Upper lobe of left lung (tissue), 6 donors: ENCODE measurements around the gene SSTR3. TPM values are rescaled to one million over a fixed set of nuclear protein-coding genes. Genes with fewer than 3 reads are reported as not detected.
"Not testable (repeated sequence)": the region's sequence is repeated elsewhere in the genome, so short reads cannot be mapped to it uniquely, and the experiment has no call there.

ENCODE experiments used
- ATAC-seq, 2 donors: fragments of 200-7000 bp; cut with Tn5 transposase; one replicate each; pipeline ENCODE4 v1.9.1; 2022; ENCODE audit warnings: mild to moderate bottlenecking in 2 of 2, moderate library complexity in 2 of 2; ENCODE audit not compliant: low FRiP score in 2 of 2
- DNase-seq, 2 donors: peaks; one replicate each; pipeline ENCODE4 v3.0.0-alpha.2; 2019 to 2020
- H3K27ac ChIP-seq, 4 donors: fragments of 200-600 bp; sonication (generic); one replicate each; pipeline ENCODE4 v1.5.1; 2016 to 2019
- H3K27me3 ChIP-seq, 4 donors: fragments of 200-600 bp; sonication (generic); one replicate each; pipeline ENCODE4 v1.5.1; 2017 to 2019
- H3K36me3 ChIP-seq, 4 donors: fragments of 200-600 bp; sonication (generic); one replicate each; pipeline ENCODE4 v1.5.1; 2016 to 2019
- H3K4me1 ChIP-seq, 4 donors: fragments of 200-600 bp; sonication (generic); one replicate each; pipeline ENCODE4 v1.5.1; 2018 to 2019
- H3K4me3 ChIP-seq, 4 donors: fragments of 200-600 bp; sonication (generic); one replicate each; pipeline ENCODE4 v1.5.1; 2017 to 2019; ENCODE audit warnings: mild to moderate bottlenecking in 2 of 4, moderate library complexity in 1 of 4
- H3K9me3 ChIP-seq, 4 donors: fragments of 200-600 bp; sonication (generic); one replicate each; pipeline ENCODE4 v1.5.1; 2018 to 2019
- EP300 ChIP-seq, 4 donors: sonication (generic); formaldehyde crosslinking; IDR thresholded peaks; one replicate each; pipeline ENCODE4 v1.5.1; 2017; ENCODE audit warnings: antibody characterized with exemption in 4 of 4, control low read depth in 2 of 4
- POLR2A ChIP-seq, 4 donors: fragments of 450-650 bp; IDR thresholded peaks; one replicate each; pipeline ENCODE4 v1.5.1; 2016 to 2017; ENCODE audit warnings: antibody characterized with exemption in 4 of 4, mild to moderate bottlenecking in 2 of 4
- POLR2AphosphoS5 ChIP-seq, 2 donors: sonication (generic); formaldehyde crosslinking; IDR thresholded peaks; one replicate each; pipeline ENCODE4 v1.5.1; 2017; ENCODE audit warnings: antibody characterized with exemption in 2 of 2
- whole genome bisulfite sequencing, 2 donors: methylation state at CpG; one replicate each; pipeline ENCODE4 v1.1.5; 2017 to 2018; 5-methylcytosine and 5-hydroxymethylcytosine counted together
- total RNA-seq, 6 donors: library from RNA; depleted of rRNA in 4 of 6; stranded (reverse); fragments of >200 nt in 4 of 6; gene quantifications; one replicate each; pipeline versions ENCODE4 v1.1.0 to v1.2.1, GENCODE V29; 2016 to 2021
- TF ChIP-seq, protein P1 (sequence below), 6 experiments: fragments of 450-650 bp in 4 of 6; fragments of 200-600 bp in 2 of 6; sonication (generic) in 2 of 6; IDR thresholded peaks; one replicate each; pipeline ENCODE4 v1.5.1; 2016 to 2019; ENCODE audit warnings: antibody characterized with exemption in 6 of 6
- donor health status: DM: no; HTN: no; CAD: no; lungs with moderate emphysema.
- donor health status: DM: no; HTN: yes; CAD: no; lungs with severe emphysema.

Gene SSTR3
- total RNA-seq, 6 donors from 2014 or later = 0.06 to 0.13 TPM; not detected in 4

DNA sequence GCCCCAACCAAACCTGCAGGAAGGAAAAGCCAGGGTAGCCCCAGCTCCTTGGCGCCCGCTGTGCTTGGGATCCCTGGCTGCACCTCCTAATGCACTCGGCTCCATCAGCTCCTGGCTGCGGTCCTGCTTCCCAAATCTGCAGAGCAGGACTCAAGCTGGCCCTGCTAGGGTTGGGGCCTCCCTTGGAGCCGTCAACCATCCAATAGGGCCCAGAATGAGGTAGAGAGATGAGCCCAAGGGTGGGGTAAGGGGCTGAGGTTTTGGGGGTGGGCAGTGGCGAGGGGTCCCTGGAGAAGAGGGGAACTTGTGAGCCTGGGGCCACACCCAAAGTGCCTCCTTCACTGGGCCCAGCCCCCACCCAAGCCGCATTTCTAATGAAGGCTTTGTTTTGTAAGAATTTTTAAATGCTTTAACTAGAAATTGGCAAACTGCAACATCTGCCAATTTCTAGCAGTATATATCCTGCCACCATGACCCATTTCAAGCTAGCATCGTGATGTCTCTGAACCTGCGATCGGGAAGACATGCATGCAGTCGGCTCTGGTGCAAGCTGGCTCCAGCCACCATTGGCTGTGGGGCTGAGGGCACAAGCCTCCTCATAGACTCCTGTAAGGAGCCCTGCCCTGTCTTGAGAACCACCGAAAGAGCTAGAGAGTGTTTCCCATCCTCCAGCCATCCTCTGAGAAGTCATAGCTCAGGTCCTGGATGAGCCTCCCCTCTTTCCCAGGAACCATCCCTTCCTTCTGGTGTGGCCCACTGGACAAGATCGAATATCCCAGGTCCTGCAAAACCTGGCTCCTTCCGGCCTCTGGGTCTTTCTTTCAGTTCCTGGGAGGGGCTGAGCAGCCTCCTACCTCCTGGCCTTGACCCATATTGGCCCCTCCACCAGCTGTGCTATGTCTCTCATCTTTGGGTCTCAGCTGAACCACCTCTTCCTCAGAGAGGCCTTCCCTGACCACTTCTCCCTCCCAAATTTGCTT, 39.7 kb downstream of the SSTR3 start:
- TF ChIP-seq POLR2AphosphoS5 (IDR thresholded peaks at IDR 0.05) (no peak), EP300 (IDR thresholded peaks at IDR 0.05) (no peak), POLR2A (IDR thresholded peaks at IDR 0.05) (no peak)
- TF ChIP-seq, protein P1, sequence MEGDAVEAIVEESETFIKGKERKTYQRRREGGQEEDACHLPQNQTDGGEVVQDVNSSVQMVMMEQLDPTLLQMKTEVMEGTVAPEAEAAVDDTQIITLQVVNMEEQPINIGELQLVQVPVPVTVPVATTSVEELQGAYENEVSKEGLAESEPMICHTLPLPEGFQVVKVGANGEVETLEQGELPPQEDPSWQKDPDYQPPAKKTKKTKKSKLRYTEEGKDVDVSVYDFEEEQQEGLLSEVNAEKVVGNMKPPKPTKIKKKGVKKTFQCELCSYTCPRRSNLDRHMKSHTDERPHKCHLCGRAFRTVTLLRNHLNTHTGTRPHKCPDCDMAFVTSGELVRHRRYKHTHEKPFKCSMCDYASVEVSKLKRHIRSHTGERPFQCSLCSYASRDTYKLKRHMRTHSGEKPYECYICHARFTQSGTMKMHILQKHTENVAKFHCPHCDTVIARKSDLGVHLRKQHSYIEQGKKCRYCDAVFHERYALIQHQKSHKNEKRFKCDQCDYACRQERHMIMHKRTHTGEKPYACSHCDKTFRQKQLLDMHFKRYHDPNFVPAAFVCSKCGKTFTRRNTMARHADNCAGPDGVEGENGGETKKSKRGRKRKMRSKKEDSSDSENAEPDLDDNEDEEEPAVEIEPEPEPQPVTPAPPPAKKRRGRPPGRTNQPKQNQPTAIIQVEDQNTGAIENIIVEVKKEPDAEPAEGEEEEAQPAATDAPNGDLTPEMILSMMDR (IDR thresholded peaks at IDR 0.05) = no peak
- Histone ChIP-seq H3K9me3 (no peaks in the 10 kb centered on the region), H3K27me3 (no peaks in the 10 kb centered on the region), H3K4me3 (no peak overlapping the region), H3K27ac (no peak overlapping the region), H3K4me1 (peaks cover 23 to 33% (median 27%) of the 10 kb centered on the region in 4 donors), H3K36me3 (no peaks in the 10 kb centered on the region)
- ATAC-seq (no peak), DNase-seq (peak in 1 of 2 donors; percentile 8)
- WGBS, 2 donors = 85% methylated on average over 13 to 14 of the region's 14 CpGs

- TF ChIP-seq POLR2A (IDR thresholded peaks at IDR 0.05) (no peak), EP300 (IDR thresholded peaks at IDR 0.05) (no peak), POLR2AphosphoS5 (IDR thresholded peaks at IDR 0.05) (no peak)
- TF ChIP-seq, protein P1 (IDR thresholded peaks at IDR 0.05) = no peak
- H3K9me3 ChIP-seq = no peaks in the 10 kb centered on the region
- 89 to 91% methylated on average over 5 of the region's 5 CpGs for WGBS, 2 donors
- H3K36me3 ChIP-seq = no peaks in the 10 kb centered on the region
- no peak overlapping the region for H3K4me3 ChIP-seq
- DNase-seq = no peak
- ATAC-seq = no peak
- no peaks in the 10 kb centered on the region for H3K27me3 ChIP-seq
- H3K4me1 ChIP-seq = peaks cover 23 to 33% (median 27%) of the 10 kb centered on the region in 4 donors
- H3K27ac ChIP-seq = no peak overlapping the region
These were observed 40.6 kb downstream of the SSTR3 start for GRCh38 chr22:37171662-37172061.

DNA sequence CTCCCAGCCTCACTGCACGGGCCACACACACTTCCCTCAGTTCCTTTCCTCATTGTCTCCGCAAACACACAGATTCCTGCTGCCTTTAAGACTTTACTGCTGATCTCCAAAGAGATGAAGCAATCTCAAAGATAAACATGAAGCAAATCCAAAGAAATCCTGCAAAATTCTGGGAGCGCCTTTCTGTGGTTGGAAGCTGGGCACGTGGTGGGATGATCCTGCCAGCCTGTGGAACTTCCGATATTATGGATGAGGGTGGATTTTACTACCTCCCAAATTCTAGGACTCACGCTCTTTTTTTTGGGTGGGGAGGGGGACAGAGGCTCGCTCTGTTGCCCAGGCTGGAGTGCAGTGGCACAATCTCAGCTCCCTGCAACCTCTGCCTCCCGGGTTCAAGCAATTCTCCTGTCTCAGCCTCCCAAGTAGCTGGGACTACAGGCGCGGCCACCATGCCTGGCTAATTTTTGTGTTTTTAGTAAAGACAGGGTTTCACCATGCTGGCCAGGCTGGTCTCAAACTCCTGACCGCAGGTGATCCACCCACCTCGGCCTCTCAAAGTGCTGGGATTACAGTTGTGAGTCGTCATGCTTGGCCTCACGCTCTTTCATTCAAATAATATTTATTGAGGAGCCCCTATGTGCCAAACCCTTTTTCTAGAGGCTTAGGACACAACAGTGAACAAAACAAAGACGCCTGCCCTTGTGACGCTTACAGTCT, 41.4 kb downstream of the SSTR3 start:
- H3K27me3 ChIP-seq, H3K9me3 ChIP-seq, ATAC-seq, H3K4me3 ChIP-seq, H3K36me3 ChIP-seq: not testable (repeated sequence)
- WGBS, 2 donors = 85 to 89% methylated on average over 15 to 16 of the region's 16 CpGs
- H3K4me1 ChIP-seq = peaks cover 20 to 29% (median 21%) of the 10 kb centered on the region in 4 donors
- H3K27ac ChIP-seq = peak overlapping the region in 1 of 4 donors; percentile 7
- peak in 1 of 2 donors; percentile 6 for DNase-seq

DNA sequence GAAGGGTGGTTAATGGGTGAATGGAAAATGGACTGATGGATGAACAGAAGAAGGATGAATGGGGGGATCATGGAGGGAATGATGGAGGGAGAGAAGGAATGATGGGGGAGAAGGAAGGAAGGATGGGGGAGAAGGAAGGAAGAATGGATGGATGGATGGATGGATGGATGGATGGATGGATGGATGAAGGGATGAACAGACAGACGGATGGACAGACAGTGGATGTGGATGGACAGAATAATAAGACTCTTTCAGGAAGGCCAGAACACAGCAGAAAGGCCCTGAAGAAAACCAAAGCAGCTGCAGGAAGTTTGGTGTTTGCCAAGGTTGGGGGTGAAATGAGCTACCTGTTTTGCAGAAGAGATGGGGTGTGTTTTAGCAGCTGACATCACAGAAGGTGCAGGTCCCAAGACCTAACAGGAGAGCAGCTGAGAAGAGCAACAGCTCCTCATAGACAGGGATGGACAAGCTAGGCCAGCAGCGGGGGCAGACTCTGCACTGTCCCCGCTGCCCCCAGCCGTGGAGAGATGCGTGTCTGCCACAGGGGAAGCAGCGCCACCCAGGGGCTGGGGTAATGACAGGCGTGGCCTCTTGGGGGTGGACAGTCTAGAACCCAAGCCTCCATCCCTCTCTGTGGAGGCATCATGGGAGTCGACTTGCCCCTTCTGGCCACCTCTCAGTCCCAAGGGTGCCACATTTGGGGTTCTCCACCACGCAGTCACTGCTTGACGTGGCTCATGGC, 42.2 kb downstream of the SSTR3 start:
- Histone ChIP-seq H3K36me3 (no peaks in the 10 kb centered on the region), H3K27ac (peak overlapping the region in 1 of 4 donors; percentile 7), H3K4me3 (no peak overlapping the region), H3K27me3 (no peaks in the 10 kb centered on the region), H3K9me3 (no peaks in the 10 kb centered on the region), H3K4me1 (peaks cover 15 to 22% (median 16%) of the 10 kb centered on the region in 4 donors)
- WGBS, 2 donors = 84 to 86% methylated on average over 9 to 10 of the region's 10 CpGs
- TF ChIP-seq POLR2AphosphoS5 (IDR thresholded peaks at IDR 0.05) = no peak
- no peak for TF ChIP-seq POLR2A (IDR thresholded peaks at IDR 0.05)
- TF ChIP-seq EP300 (IDR thresholded peaks at IDR 0.05) = no peak
- TF ChIP-seq, protein P1 (IDR thresholded peaks at IDR 0.05) = no peak
- ATAC-seq (no peak), DNase-seq (peak in 1 of 2 donors; percentile 13)
